ENCODE results near the gene LAPTM4A. TPM values are rescaled to one million over a fixed set of nuclear protein-coding genes. Genes with fewer than 3 reads are reported as not detected.

Gene LAPTM4A
- total RNA-seq = 100 to 1,000 TPM; 143 to 234 (median 177) TPM

GRCh38 chr2:20051532-20052228, at the start of gene LAPTM4A:
TSS of gene LAPTM4A (minus strand) at chr2:20051628. CDS start at chr2:20051520, 108 bp downstream.
- no peaks in the 10 kb centered on the region for H3K36me3 ChIP-seq
- WGBS, 2 donors (ENCODE audit: low coverage in 1 of 2) = 0 to 1% methylated on average over 18 to 23 of the region's 45 CpGs
- H3K4me1 ChIP-seq = peaks cover 0 to 45% (median 4%) of the 10 kb centered on the region in 3 donors
- peak within 1 kb of the TSS; percentile 92 to 98 (median 96) for H3K27ac ChIP-seq
- no peaks in the 10 kb centered on the region for H3K27me3 ChIP-seq
- H3K9me3 ChIP-seq = no peaks in the 10 kb centered on the region
- peak within 1 kb of the TSS; percentile 64 to 91 for H3K4me3 ChIP-seq
- TF ChIP-seq POLR2AphosphoS5 (IDR thresholded peaks at IDR 0.05) (peak; percentile 96), POLR2A (IDR thresholded peaks at IDR 0.05) (peak; percentile 86 to 92), EP300 (IDR thresholded peaks at IDR 0.05) (no peak), CTCF (IDR thresholded peaks at IDR 0.05) (peak in 3 of 4 experiments; percentile 27 to 54 (median 53))
- ATAC-seq = peak; percentile 98

- H3K27me3 ChIP-seq = peaks cover 18% of the 10 kb centered on the region
- ATAC-seq = no peak
- WGBS, 2 donors (ENCODE audit: low coverage in 1 of 2) = 53 to 61% methylated on average over 4 of the region's 4 CpGs
Measured at GRCh38 chr2:20100711-20101110, 49.3 kb upstream of the LAPTM4A start.

GRCh38 chr2:20099780-20100179, 48.4 kb upstream of the LAPTM4A start:
- ATAC-seq = no peak
- WGBS, 2 donors (ENCODE audit: low coverage in 1 of 2) = 87 to 89% methylated on average over 1 to 3 of the region's 6 CpGs
- H3K4me1 ChIP-seq = peaks cover 0 to 9% (median 0%) of the 10 kb centered on the region in 3 donors

More at GRCh38 chr2:20100711-20101110, 49.3 kb upstream of the LAPTM4A start:
- Histone ChIP-seq H3K4me1 (peaks cover 0 to 9% (median 0%) of the 10 kb centered on the region in 3 donors), H3K9me3 (peaks cover 0 to 13% (median 0%) of the 10 kb centered on the region in 3 donors), H3K27ac (no peak overlapping the region), H3K36me3 (no peaks in the 10 kb centered on the region), H3K4me3 (no peak overlapping the region)
- TF ChIP-seq EP300 (IDR thresholded peaks at IDR 0.05) = no peak
- TF ChIP-seq POLR2A (IDR thresholded peaks at IDR 0.05) = no peak
- no peak for TF ChIP-seq CTCF (IDR thresholded peaks at IDR 0.05)
- TF ChIP-seq POLR2AphosphoS5 (IDR thresholded peaks at IDR 0.05) = no peak

GRCh38 chr2:20097889-20098714, 46.7 kb upstream of the LAPTM4A start:
- peaks cover 0 to 17% (median 2%) of the 10 kb centered on the region in 3 donors for H3K4me1 ChIP-seq
- ATAC-seq = peak; percentile 69
- H3K27me3 ChIP-seq = no peaks in the 10 kb centered on the region
- no peak overlapping the region for H3K4me3 ChIP-seq
- H3K9me3 ChIP-seq = peaks cover 0 to 13% (median 0%) of the 10 kb centered on the region in 3 donors
- no peak overlapping the region for H3K27ac ChIP-seq
- H3K36me3 ChIP-seq = no peaks in the 10 kb centered on the region
- WGBS, 2 donors (ENCODE audit: low coverage in 1 of 2) = 10 to 21% methylated on average over 18 to 19 of the region's 21 CpGs
- TF ChIP-seq EP300 (IDR thresholded peaks at IDR 0.05) (no peak), POLR2AphosphoS5 (IDR thresholded peaks at IDR 0.05) (peak; percentile 14), CTCF (IDR thresholded peaks at IDR 0.05) (peak; percentile 76 to 92 (median 83)), POLR2A (IDR thresholded peaks at IDR 0.05) (no peak)

More at GRCh38 chr2:20099780-20100179, 48.4 kb upstream of the LAPTM4A start:
- Histone ChIP-seq H3K27ac (no peak overlapping the region), H3K27me3 (peaks cover 8% of the 10 kb centered on the region), H3K36me3 (no peaks in the 10 kb centered on the region), H3K9me3 (peaks cover 0 to 13% (median 0%) of the 10 kb centered on the region in 3 donors), H3K4me3 (no peak overlapping the region)
- no peak for TF ChIP-seq POLR2A (IDR thresholded peaks at IDR 0.05)
- TF ChIP-seq CTCF (IDR thresholded peaks at IDR 0.05) = no peak
- no peak for TF ChIP-seq POLR2AphosphoS5 (IDR thresholded peaks at IDR 0.05)
- TF ChIP-seq EP300 (IDR thresholded peaks at IDR 0.05) = no peak

Measured in gastroesophageal sphincter (tissue), 4 donors.